Measurements from ENCODE around the gene UMPS.

Gene UMPS

DNA sequence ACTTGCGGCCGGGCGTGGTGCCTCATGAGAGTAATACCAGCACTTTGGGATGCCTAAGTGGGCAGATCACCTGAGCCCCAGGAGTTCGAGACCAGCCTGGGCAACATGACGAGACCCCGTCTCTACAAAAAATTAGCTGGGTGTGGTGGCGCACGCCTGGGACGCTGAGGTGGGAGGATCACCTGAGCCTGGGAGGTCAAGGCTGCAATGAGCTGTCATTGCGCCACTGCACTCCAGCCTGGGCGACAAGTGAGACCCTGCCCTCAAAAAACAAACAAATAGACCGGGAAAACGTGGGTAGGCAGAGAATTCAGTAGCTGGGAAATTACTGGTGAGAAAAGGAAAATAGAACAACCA lies 667 bp downstream of the UMPS start:
- Histone ChIP-seq H4K8ac (ENCODE audit: low read depth, low read length) (no peak overlapping the region), H3K27ac (replicated peaks; ENCODE audit: low read length) (no peak overlapping the region), H3K4me3 (ENCODE audit: low read length in 2 of 2) (peak overlapping the region; percentile 91 to 94), H2AK5ac (ENCODE audit: low read depth, low read length) (peak overlapping the region; percentile 43), H2BK15ac (ENCODE audit: low read length) (no peak overlapping the region), H4K91ac (ENCODE audit: low read depth, low read length, poor library complexity) (no peak overlapping the region), H3K36me3 (replicated peaks in 1 of 2; ENCODE audit: control insufficient read depth in 2 of 2, insufficient read depth in 2 of 2, low read length in 2 of 2) (peaks cover 0 to 44% of the 10 kb centered on the region in 2 donors), H2BK12ac (ENCODE audit: low read length) (no peak overlapping the region), H3K14ac (ENCODE audit: low read length) (no peak overlapping the region), H3K23ac (ENCODE audit: low read depth, low read length, poor library complexity) (no peak overlapping the region), H3K4me2 (ENCODE audit: insufficient read depth, low read length, poor library complexity, severe bottlenecking) (peak overlapping the region; percentile 75), H3K18ac (ENCODE audit: low read length) (no peak overlapping the region), H3K4ac (ENCODE audit: low read length) (no peak overlapping the region), H3K27me3 (ENCODE audit: control insufficient read depth in 3 of 3, insufficient read depth in 3 of 3, low read depth in 1 of 3, low read length in 3 of 3) (no peaks in the 10 kb centered on the region), H3K79me1 (ENCODE audit: low read depth, low read length) (peaks cover 7% of the 10 kb centered on the region), H3K4me1 (ENCODE audit: control insufficient read depth in 2 of 2, insufficient read depth in 1 of 2, low read depth in 1 of 2, low read length in 2 of 2) (peaks cover 5 to 13% of the 10 kb centered on the region in 2 donors), H3K9me3 (replicated peaks in 1 of 2; ENCODE audit: control insufficient read depth in 2 of 2, insufficient read depth in 1 of 2, low read depth in 1 of 2, low read length in 2 of 2) (no peaks in the 10 kb centered on the region), H3K9ac (ENCODE audit: low read depth, low read length, poor library complexity) (peak overlapping the region; percentile 60), H2BK120ac (ENCODE audit: low read depth, low read length) (no peak overlapping the region), H2BK5ac (ENCODE audit: low read length) (no peak overlapping the region), H2AFZ (ENCODE audit: low read length) (peak overlapping the region; percentile 95)
- no peak for DNase-seq (ENCODE audit: low spot score)
- WGBS, 2 donors (ENCODE audit: extremely low coverage in 2 of 2, insufficient read length in 2 of 2, insufficient replicate concordance in 1 of 2), result no CpG with 5 or more reads among the region's 13 CpGs

DNA sequence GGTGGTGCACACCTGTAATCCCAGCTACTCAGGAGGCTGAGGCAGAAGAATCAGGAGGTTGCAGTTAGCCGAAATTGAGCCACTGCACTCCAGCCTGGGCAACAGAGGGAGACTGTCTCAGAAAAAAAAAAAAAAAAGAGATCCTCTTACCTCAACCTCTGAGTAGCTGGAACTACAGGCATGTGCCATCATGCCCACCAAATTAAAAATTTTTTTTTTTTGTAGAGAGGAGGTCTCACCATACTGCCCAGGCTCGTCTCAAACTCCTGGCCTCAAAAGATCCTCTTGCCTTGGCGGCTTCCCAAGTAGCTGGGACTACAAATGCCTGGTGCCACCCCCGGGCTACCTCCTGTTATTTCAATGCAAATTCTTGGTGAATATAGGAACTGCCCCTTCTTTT lies 1.5 kb downstream of the UMPS start:
- Histone ChIP-seq H3K4ac (ENCODE audit: low read length) (no peak overlapping the region), H3K9ac (ENCODE audit: low read depth, low read length, poor library complexity) (no peak overlapping the region), H3K23ac (ENCODE audit: low read depth, low read length, poor library complexity) (no peak overlapping the region), H2BK120ac (ENCODE audit: low read depth, low read length) (no peak overlapping the region), H3K4me2 (ENCODE audit: insufficient read depth, low read length, poor library complexity, severe bottlenecking) (no peak overlapping the region), H4K8ac (ENCODE audit: low read depth, low read length) (no peak overlapping the region), H3K9me3 (replicated peaks in 1 of 2; ENCODE audit: control insufficient read depth in 2 of 2, insufficient read depth in 1 of 2, low read depth in 1 of 2, low read length in 2 of 2) (no peaks in the 10 kb centered on the region), H2BK12ac (ENCODE audit: low read length) (no peak overlapping the region), H3K27me3 (ENCODE audit: control insufficient read depth in 3 of 3, insufficient read depth in 3 of 3, low read depth in 1 of 3, low read length in 3 of 3) (no peaks in the 10 kb centered on the region), H3K27ac (replicated peaks; ENCODE audit: low read length) (no peak overlapping the region), H3K14ac (ENCODE audit: low read length) (no peak overlapping the region), H2BK5ac (ENCODE audit: low read length) (no peak overlapping the region), H3K4me3 (ENCODE audit: low read length in 2 of 2) (peak overlapping the region in 1 of 2 donors; percentile 2), H3K79me1 (ENCODE audit: low read depth, low read length) (peaks cover 7% of the 10 kb centered on the region), H4K91ac (ENCODE audit: low read depth, low read length, poor library complexity) (no peak overlapping the region), H2AK5ac (ENCODE audit: low read depth, low read length) (no peak overlapping the region), H3K36me3 (replicated peaks in 1 of 2; ENCODE audit: control insufficient read depth in 2 of 2, insufficient read depth in 2 of 2, low read length in 2 of 2) (peaks cover 0 to 53% of the 10 kb centered on the region in 2 donors), H3K18ac (ENCODE audit: low read length) (no peak overlapping the region), H3K4me1 (ENCODE audit: control insufficient read depth in 2 of 2, insufficient read depth in 1 of 2, low read depth in 1 of 2, low read length in 2 of 2) (peaks cover 5 to 13% of the 10 kb centered on the region in 2 donors), H2AFZ (ENCODE audit: low read length) (no peak overlapping the region), H2BK15ac (ENCODE audit: low read length) (no peak overlapping the region)
- no CpG with 5 or more reads among the region's 4 CpGs for WGBS, 2 donors (ENCODE audit: extremely low coverage in 2 of 2, insufficient read length in 2 of 2, insufficient replicate concordance in 1 of 2)
- no peak for DNase-seq (ENCODE audit: low spot score)

DNA sequence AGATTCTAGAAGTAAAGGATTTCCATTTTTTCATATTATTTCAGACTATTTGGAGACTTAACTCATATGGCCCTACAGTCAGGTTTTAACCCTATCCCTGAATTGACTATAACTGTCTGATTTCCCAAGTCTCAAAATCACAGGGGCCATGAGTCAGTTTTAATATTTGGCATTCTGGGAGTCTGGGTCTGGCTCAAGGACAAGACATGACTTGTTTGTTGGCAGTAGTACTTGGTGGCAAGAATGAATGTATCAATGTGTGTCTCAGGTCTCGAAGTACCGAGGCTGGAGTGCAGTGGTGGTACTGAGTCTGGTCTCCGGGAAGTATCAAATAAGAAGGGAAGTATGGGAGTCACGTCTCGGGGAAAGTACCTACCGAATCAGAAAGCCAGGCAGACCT lies 10.8 kb downstream of the UMPS start:
- H2AK5ac ChIP-seq (ENCODE audit: low read depth, low read length), result no peak overlapping the region
- no peak overlapping the region for H2BK15ac ChIP-seq (ENCODE audit: low read length)
- no peak overlapping the region for H4K91ac ChIP-seq (ENCODE audit: low read depth, low read length, poor library complexity)
- H3K36me3 ChIP-seq (replicated peaks in 1 of 2; ENCODE audit: control insufficient read depth in 2 of 2, insufficient read depth in 2 of 2, low read length in 2 of 2), result peaks cover 32 to 95% of the 10 kb centered on the region in 2 donors
- no peak overlapping the region for H3K4ac ChIP-seq (ENCODE audit: low read length)
- H3K18ac ChIP-seq (ENCODE audit: low read length), result no peak overlapping the region
- H2BK120ac ChIP-seq (ENCODE audit: low read depth, low read length), result no peak overlapping the region
- no peaks in the 10 kb centered on the region for H3K27me3 ChIP-seq (ENCODE audit: control insufficient read depth in 3 of 3, insufficient read depth in 3 of 3, low read depth in 1 of 3, low read length in 3 of 3)
- DNase-seq (ENCODE audit: low spot score), result no peak
- no peak overlapping the region for H3K4me2 ChIP-seq (ENCODE audit: insufficient read depth, low read length, poor library complexity, severe bottlenecking)
- H3K9me3 ChIP-seq (replicated peaks in 1 of 2; ENCODE audit: control insufficient read depth in 2 of 2, insufficient read depth in 1 of 2, low read depth in 1 of 2, low read length in 2 of 2), result no peaks in the 10 kb centered on the region
- no peaks in the 10 kb centered on the region for H3K79me1 ChIP-seq (ENCODE audit: low read depth, low read length)
- H3K14ac ChIP-seq (ENCODE audit: low read length), result no peak overlapping the region
- no peak overlapping the region for H4K8ac ChIP-seq (ENCODE audit: low read depth, low read length)
- H3K23ac ChIP-seq (ENCODE audit: low read depth, low read length, poor library complexity), result no peak overlapping the region
- H3K4me3 ChIP-seq (ENCODE audit: low read length in 2 of 2), result no peak overlapping the region
- H3K27ac ChIP-seq (replicated peaks; ENCODE audit: low read length), result no peak overlapping the region
- WGBS, 2 donors (ENCODE audit: extremely low coverage in 2 of 2, insufficient read length in 2 of 2, insufficient replicate concordance in 1 of 2), result no CpG with 5 or more reads among the region's 6 CpGs
- H3K9ac ChIP-seq (ENCODE audit: low read depth, low read length, poor library complexity), result no peak overlapping the region
- no peak overlapping the region for H2AFZ ChIP-seq (ENCODE audit: low read length)
- no peaks in the 10 kb centered on the region for H3K4me1 ChIP-seq (ENCODE audit: control insufficient read depth in 2 of 2, insufficient read depth in 1 of 2, low read depth in 1 of 2, low read length in 2 of 2)
- no peak overlapping the region for H2BK12ac ChIP-seq (ENCODE audit: low read length)
- H2BK5ac ChIP-seq (ENCODE audit: low read length), result no peak overlapping the region

DNA sequence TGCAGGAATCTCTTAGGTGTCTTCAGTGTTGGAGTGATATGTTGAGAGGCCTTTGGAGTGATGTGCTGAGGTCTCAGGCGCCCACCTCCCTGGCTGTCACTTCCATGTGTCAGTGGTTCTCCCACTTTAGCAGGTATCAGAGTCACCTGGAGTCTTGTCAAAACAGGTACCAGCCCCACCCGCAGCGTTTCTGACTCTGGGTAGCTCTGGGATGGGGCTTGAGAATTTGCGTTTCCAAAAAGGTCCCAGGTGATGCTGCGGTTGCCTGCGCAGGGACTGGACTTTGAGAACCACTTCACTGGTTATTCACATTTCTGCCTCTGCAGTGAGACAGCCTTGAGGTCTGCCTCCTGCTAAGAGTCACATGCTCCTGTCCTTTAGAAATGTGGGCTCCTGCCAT lies 15.5 kb downstream of the UMPS start:
- no peak overlapping the region for H2AK5ac ChIP-seq (ENCODE audit: low read depth, low read length)

More for the DNA sequence above, 15.5 kb downstream of the UMPS start:
- no CpG with 5 or more reads among the region's 6 CpGs for WGBS, 2 donors (ENCODE audit: extremely low coverage in 2 of 2, insufficient read length in 2 of 2, insufficient replicate concordance in 1 of 2)
- no peak overlapping the region for H3K27ac ChIP-seq (replicated peaks; ENCODE audit: low read length)
- H3K79me1 ChIP-seq (ENCODE audit: low read depth, low read length), result no peaks in the 10 kb centered on the region
- peaks cover 21 to 66% of the 10 kb centered on the region in 2 donors for H3K36me3 ChIP-seq (replicated peaks in 1 of 2; ENCODE audit: control insufficient read depth in 2 of 2, insufficient read depth in 2 of 2, low read length in 2 of 2)
- no peak overlapping the region for H2BK12ac ChIP-seq (ENCODE audit: low read length)
- no peak for DNase-seq (ENCODE audit: low spot score)
- H4K91ac ChIP-seq (ENCODE audit: low read depth, low read length, poor library complexity), result no peak overlapping the region
- no peak overlapping the region for H2BK120ac ChIP-seq (ENCODE audit: low read depth, low read length)
- H3K9me3 ChIP-seq (replicated peaks in 1 of 2; ENCODE audit: control insufficient read depth in 2 of 2, insufficient read depth in 1 of 2, low read depth in 1 of 2, low read length in 2 of 2), result no peaks in the 10 kb centered on the region
- no peaks in the 10 kb centered on the region for H3K27me3 ChIP-seq (ENCODE audit: control insufficient read depth in 3 of 3, insufficient read depth in 3 of 3, low read depth in 1 of 3, low read length in 3 of 3)
- H3K4me3 ChIP-seq (ENCODE audit: low read length in 2 of 2), result no peak overlapping the region
- H3K4me2 ChIP-seq (ENCODE audit: insufficient read depth, low read length, poor library complexity, severe bottlenecking), result no peak overlapping the region
- no peak overlapping the region for H2BK15ac ChIP-seq (ENCODE audit: low read length)
- no peak overlapping the region for H3K14ac ChIP-seq (ENCODE audit: low read length)
- no peak overlapping the region for H3K18ac ChIP-seq (ENCODE audit: low read length)
- no peak overlapping the region for H3K9ac ChIP-seq (ENCODE audit: low read depth, low read length, poor library complexity)
- no peak overlapping the region for H4K8ac ChIP-seq (ENCODE audit: low read depth, low read length)
- H3K4me1 ChIP-seq (ENCODE audit: control insufficient read depth in 2 of 2, insufficient read depth in 1 of 2, low read depth in 1 of 2, low read length in 2 of 2), result peaks cover 0 to 1% of the 10 kb centered on the region in 2 donors
- H3K4ac ChIP-seq (ENCODE audit: low read length), result no peak overlapping the region
- no peak overlapping the region for H3K23ac ChIP-seq (ENCODE audit: low read depth, low read length, poor library complexity)
- H2AFZ ChIP-seq (ENCODE audit: low read length), result no peak overlapping the region
- no peak overlapping the region for H2BK5ac ChIP-seq (ENCODE audit: low read length)

All from neuronal stem cell (in vitro differentiated cells).